ENCODE data around the gene CENPVL2. TPM values are rescaled to one million over a fixed set of nuclear protein-coding genes. Genes with fewer than 3 reads are reported as not detected.

CENPVL2 gene
- not detected in 2 replicates for total RNA-seq

GRCh38 chrX:51682720-51683062, at the start of gene CENPVL2:
Gene CENPVL2 (minus strand): TSS chrX:51682831. CDS start chrX:51682831, 0 bp downstream.

GRCh38 chrX:51710277-51711164, 27.9 kb upstream of the CENPVL2 start, which contains the start of gene CENPVL1:
Gene CENPVL1 (plus strand): TSS chrX:51710512. CDS start chrX:51710512, 0 bp downstream.

Other genes starting within 250 kb of the CENPVL2 start
- gene NUDT11, start 186.2 kb downstream of the CENPVL2 start, total RNA-seq = 9.1 and 9.6 TPM in 2 replicates
- gene CENPVL3, start 63.9 kb downstream of the CENPVL2 start, total RNA-seq = not detected in 2 replicates
- not detected in 2 replicates for gene CENPVL1, start 27.7 kb upstream of the CENPVL2 start, total RNA-seq
- 7.2 and 7.6 TPM in 2 replicates for gene GSPT2, start 60.6 kb upstream of the CENPVL2 start, total RNA-seq
- gene MAGED1, start 210.8 kb upstream of the CENPVL2 start, total RNA-seq = 351 and 403 TPM in 2 replicates